CD4-positive, alpha-beta memory T cell (primary cell): ENCODE measurements around the gene NRARP. TPM values are rescaled to one million over a fixed set of nuclear protein-coding genes. Genes with fewer than 3 reads are reported as not detected.

Experiments used
- CTCF ChIA-PET: fragments of 350-600 bp; sonication (Branson Sonifier 250); formaldehyde crosslinking; loops from one replicate; lab custom pipeline; 2021; ENCODE audit warnings: inconsistent platforms; ENCODE audit not compliant: partially characterized antibody; lab: Charles Lee
- POLR2A ChIA-PET: fragments of 350-600 bp; sonication (Branson Sonifier 250); formaldehyde crosslinking; loops from one replicate; lab custom pipeline; 2021; ENCODE audit not compliant: partially characterized antibody; lab: Charles Lee
- DNase-seq, 5 donors: peaks; one replicate each; pipeline versions ENCODE4 v3.0.0 to v3.0.0-alpha.2; 2020 to 2022; ENCODE audit warnings: mixed read lengths in 1 of 5
- H3K27ac ChIP-seq: one replicate; pipeline ENCODE4 v1.7.0; 2013; ENCODE audit warnings: low read depth, low read length
- H3K27me3 ChIP-seq: 2 replicates; pipeline ENCODE4 v1.7.0; 2013; ENCODE audit warnings: mild to moderate bottlenecking, low read length, moderate library complexity; ENCODE audit not compliant: insufficient read depth
- H3K36me3 ChIP-seq: 2 replicates; pipeline ENCODE4 v1.7.0; 2013; ENCODE audit warnings: mild to moderate bottlenecking, low read length, moderate library complexity; ENCODE audit not compliant: insufficient read depth
- H3K4me1 ChIP-seq: 2 replicates; pipeline ENCODE4 v1.7.0; 2013; ENCODE audit warnings: mild to moderate bottlenecking, low read length, moderate library complexity; ENCODE audit not compliant: insufficient read depth
- H3K4me3 ChIP-seq, 2 donors: one replicate each; pipeline ENCODE4 v1.7.0; 2013; ENCODE audit warnings: low read length in 2 of 2, mild to moderate bottlenecking in 1 of 2
- H3K9me3 ChIP-seq, 2 donors: one replicate each; pipeline ENCODE4 v1.7.0; 2013; ENCODE audit warnings: low read length in 2 of 2, control low read depth in 1 of 2; ENCODE audit not compliant: control insufficient read depth in 1 of 2
- H3K27ac Mint-ChIP-seq, 7 donors: one replicate each; pipeline ENCODE4 v1.8.0; 2020 to 2021; ENCODE audit warnings: mixed read lengths in 7 of 7, mild to moderate bottlenecking in 6 of 7, inconsistent platforms in 3 of 7, moderate library complexity in 3 of 7
- H3K27me3 Mint-ChIP-seq, 2 donors: one replicate each; pipeline ENCODE4 v1.8.0; 2020 to 2021; ENCODE audit warnings: mixed read lengths in 2 of 2
- H3K36me3 Mint-ChIP-seq, 2 donors: one replicate each; pipeline ENCODE4 v1.8.0; 2020 to 2021; ENCODE audit warnings: mixed read lengths in 2 of 2, inconsistent platforms in 1 of 2, mild to moderate bottlenecking in 1 of 2
- H3K4me1 Mint-ChIP-seq, 4 donors: one replicate each; pipeline ENCODE4 v1.8.0; 2020 to 2021; ENCODE audit warnings: mixed read lengths in 4 of 4, mild to moderate bottlenecking in 1 of 4
- H3K4me3 Mint-ChIP-seq, 8 donors: one replicate each; pipeline ENCODE4 v1.8.0; 2020 to 2021; ENCODE audit warnings: mixed read lengths in 8 of 8, mild to moderate bottlenecking in 7 of 8, moderate library complexity in 6 of 8, inconsistent platforms in 3 of 8
- H3K9me3 Mint-ChIP-seq, 8 donors: one replicate each; pipeline ENCODE4 v1.8.0; 2020 to 2021; ENCODE audit warnings: mixed read lengths in 8 of 8, mild to moderate bottlenecking in 5 of 8, inconsistent platforms in 3 of 8, moderate library complexity in 1 of 8
- intact Hi-C: fragments of 100-400 bp; cut with micrococcal nuclease; formaldehyde crosslinking; loops from one replicate; pipeline ENCODE4 v1.15.1; 2023
- polyA plus RNA-seq, 2 donors: library from polyadenylated mRNA; unstranded; fragments of 300-500 nt; fragmentation: Illumina TruSeq; gene quantifications; one replicate each; pipeline ENCODE4 v1.2.3, GENCODE V29; 2021
- total RNA-seq, 2 experiments: library from RNA; stranded (reverse); gene quantifications; one replicate each; pipeline ENCODE4 v1.2.3, GENCODE V29; 2021

The NRARP gene
- total and polyA plus RNA-seq, 4 experiments from 2014 or later, result 0.25 to 0.29 TPM; not detected in 2

DNA sequence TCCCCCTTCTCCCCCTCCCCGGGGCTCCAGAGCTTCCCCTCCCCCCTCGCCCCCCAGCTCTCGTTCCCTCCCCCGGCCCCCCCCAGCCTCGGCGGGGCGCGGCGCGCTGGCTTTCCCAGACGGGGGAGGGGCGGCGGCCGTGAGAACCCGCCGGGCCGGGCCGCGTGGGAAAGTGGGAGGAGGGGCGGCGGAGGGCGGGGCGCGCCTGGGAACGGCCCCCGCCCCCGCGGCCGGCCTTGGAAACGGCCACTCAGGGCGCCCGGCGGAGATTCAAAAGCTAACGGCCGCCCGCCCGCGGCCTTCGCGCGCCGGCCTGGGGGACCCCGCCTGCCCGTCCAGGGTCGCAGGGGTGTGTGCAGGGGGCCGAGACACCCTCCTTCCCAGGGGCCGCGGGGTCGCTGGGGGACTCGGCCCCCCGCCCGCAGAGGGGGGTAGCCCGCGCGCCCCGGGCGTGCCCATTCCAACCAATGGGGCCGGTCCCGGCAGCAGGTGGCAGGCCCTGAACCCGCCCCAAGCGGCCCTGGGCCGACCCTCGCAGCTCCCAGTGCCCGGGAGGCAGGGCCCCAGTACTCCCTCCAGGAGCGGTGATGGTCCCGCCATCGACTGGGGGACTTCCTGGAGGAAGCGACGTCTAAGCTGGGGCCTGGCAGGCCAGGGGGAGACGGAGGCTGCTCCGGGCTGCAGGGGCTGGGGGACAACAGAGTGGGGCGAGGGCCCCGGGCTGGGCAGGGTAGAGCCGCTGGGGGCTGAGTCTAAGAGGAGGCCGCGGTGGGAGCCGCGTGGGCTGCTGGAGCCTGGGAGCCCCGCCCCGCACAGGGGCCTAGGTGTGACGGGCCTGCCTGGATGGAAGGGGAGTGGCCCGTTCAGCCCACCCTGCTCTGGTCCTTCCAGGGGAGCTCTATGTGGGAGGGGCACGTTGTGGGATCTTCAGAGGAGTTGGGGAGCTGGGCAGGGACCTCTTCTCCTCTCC lies 14.2 kb upstream of the NRARP start:
- Histone ChIP-seq H3K4me3 (no peak overlapping the region), H3K4me1 (peaks cover 10% of the 10 kb centered on the region), H3K36me3 (no peaks in the 10 kb centered on the region), H3K27me3 (no peaks in the 10 kb centered on the region), H3K9me3 (no peaks in the 10 kb centered on the region), H3K27ac (no peak overlapping the region)
- DNase-seq, result no peak
- Mint-ChIP-seq H3K27ac (no peak overlapping the region), H3K27me3 (peaks cover 0 to 2% of the 10 kb centered on the region in 2 donors), H3K4me3 (no peak overlapping the region), H3K4me1 (peaks cover 0 to 5% (median 4%) of the 10 kb centered on the region in 4 donors), H3K36me3 (no peaks in the 10 kb centered on the region), H3K9me3 (no peaks in the 10 kb centered on the region)
- intact Hi-C loops, result no loop called here
- ChIA-PET CTCF (no interaction called here), POLR2A (interaction anchor here (1.3 kb wide), 1 partner anchor 75 kb away, joined by 3 read pairs; the partner anchor contains the start of gene TUBB4B)

DNA sequence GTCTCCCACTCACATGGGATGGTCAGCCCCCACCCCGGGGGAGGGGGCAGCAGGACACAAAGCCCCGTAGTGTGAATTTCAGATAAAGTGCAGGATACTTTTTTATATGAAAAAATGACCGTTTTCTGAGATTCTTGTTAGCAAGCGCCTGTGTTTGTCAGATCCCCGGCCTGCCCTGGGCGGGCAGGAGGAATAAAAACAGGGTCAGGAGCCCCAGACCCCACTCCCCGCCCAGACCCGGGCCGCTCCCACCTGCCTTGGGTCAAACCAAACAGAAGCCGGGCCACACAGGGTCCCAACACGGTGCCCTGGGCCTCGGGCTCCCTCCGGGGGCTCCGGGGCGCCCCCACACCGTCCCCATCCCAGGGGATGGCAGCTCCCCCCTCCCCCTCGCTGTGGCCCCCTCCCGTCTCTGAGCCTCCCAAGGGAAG lies 13.5 kb upstream of the NRARP start:
- Histone ChIP-seq H3K27me3 (no peaks in the 10 kb centered on the region), H3K27ac (no peak overlapping the region), H3K4me3 (no peak overlapping the region), H3K4me1 (peaks cover 4% of the 10 kb centered on the region), H3K9me3 (no peaks in the 10 kb centered on the region), H3K36me3 (no peaks in the 10 kb centered on the region)
- Mint-ChIP-seq H3K4me3 (no peak overlapping the region), H3K4me1 (peaks cover 0 to 3% (median 2%) of the 10 kb centered on the region in 4 donors), H3K36me3 (no peaks in the 10 kb centered on the region), H3K9me3 (no peaks in the 10 kb centered on the region), H3K27me3 (peaks cover 0 to 2% of the 10 kb centered on the region in 2 donors), H3K27ac (no peak overlapping the region)
- intact Hi-C loops, result no loop called here
- no peak for DNase-seq
- POLR2A ChIA-PET, result interaction anchor here (1.3 kb wide), 1 partner anchor 75 kb away, joined by 3 read pairs; the partner anchor contains the start of gene TUBB4B
- CTCF ChIA-PET, result no interaction called here

GRCh38 chr9:137314561-137315560 lies 12.8 kb upstream of the NRARP start:
- H3K4me3 Mint-ChIP-seq, result no peak overlapping the region
- H3K27me3 Mint-ChIP-seq, result peaks cover 0 to 2% of the 10 kb centered on the region in 2 donors
- DNase-seq, result no peak
- ChIA-PET CTCF (no interaction called here), POLR2A (interaction anchor here (1.3 kb wide), 1 partner anchor 74 kb away, joined by 3 read pairs; the partner anchor contains the start of gene TUBB4B)
- no peak overlapping the region for H3K27ac Mint-ChIP-seq
- Histone ChIP-seq H3K36me3 (no peaks in the 10 kb centered on the region), H3K4me3 (no peak overlapping the region), H3K27me3 (no peaks in the 10 kb centered on the region), H3K4me1 (no peaks in the 10 kb centered on the region), H3K27ac (no peak overlapping the region), H3K9me3 (no peaks in the 10 kb centered on the region)
- intact Hi-C loops, result no loop called here
- H3K36me3 Mint-ChIP-seq, result no peaks in the 10 kb centered on the region
- H3K9me3 Mint-ChIP-seq, result no peaks in the 10 kb centered on the region
- no peaks in the 10 kb centered on the region for H3K4me1 Mint-ChIP-seq

GRCh38 chr9:137313956-137314560 lies 12.0 kb upstream of the NRARP start:
- Histone ChIP-seq H3K27ac (no peak overlapping the region), H3K27me3 (no peaks in the 10 kb centered on the region), H3K4me3 (no peak overlapping the region), H3K36me3 (no peaks in the 10 kb centered on the region), H3K9me3 (no peaks in the 10 kb centered on the region), H3K4me1 (no peaks in the 10 kb centered on the region)
- no peak overlapping the region for H3K27ac Mint-ChIP-seq
- no peaks in the 10 kb centered on the region for H3K9me3 Mint-ChIP-seq
- no peak overlapping the region for H3K4me3 Mint-ChIP-seq
- no peak for DNase-seq
- ChIA-PET CTCF (interaction anchor here (1.4 kb wide), 1 partner anchor 12 kb away, joined by 4 read pairs; the partner anchor contains the start of gene NRARP), POLR2A (no interaction called here)
- intact Hi-C loops, result no loop called here
- H3K36me3 Mint-ChIP-seq, result no peaks in the 10 kb centered on the region
- peaks cover 0 to 2% of the 10 kb centered on the region in 2 donors for H3K27me3 Mint-ChIP-seq
- no peaks in the 10 kb centered on the region for H3K4me1 Mint-ChIP-seq

DNA sequence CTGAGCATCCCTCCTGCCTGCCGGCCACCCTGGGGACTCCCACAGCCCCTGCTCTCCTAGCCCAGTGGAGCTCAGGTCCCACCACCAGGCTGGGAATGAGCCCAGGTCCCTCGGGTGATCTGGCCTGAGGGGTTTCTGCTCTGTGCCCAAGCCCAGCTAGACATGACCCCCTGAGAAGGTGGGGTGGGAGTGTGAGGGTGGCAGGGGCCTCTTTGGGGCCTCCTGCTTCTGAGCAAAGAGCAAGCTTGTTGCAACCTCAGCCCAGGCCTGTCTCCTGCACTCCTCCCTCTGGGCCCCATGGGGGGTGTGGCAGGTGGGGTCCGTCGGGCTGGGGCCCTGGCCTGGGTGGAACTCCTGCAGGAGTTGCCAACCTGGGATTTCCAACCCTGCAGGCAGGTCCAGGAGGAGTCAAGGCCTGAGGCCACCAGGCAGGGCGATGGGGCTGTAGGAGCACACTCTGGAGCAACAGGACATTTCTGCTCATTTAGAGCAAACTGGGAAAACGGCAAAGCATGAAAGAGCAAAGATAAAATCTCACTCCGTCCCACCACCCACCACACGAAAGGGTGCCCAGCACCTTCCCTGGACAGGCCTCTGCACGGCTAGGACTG lies 11.4 kb upstream of the NRARP start:
- intact Hi-C loops, result no loop called here
- H3K36me3 ChIP-seq, result no peaks in the 10 kb centered on the region
- no peak overlapping the region for H3K4me3 ChIP-seq
- ChIA-PET CTCF (interaction anchor here (1.4 kb wide), 1 partner anchor 11 kb away, joined by 4 read pairs; the partner anchor contains the start of gene NRARP), POLR2A (no interaction called here)
- H3K27me3 ChIP-seq, result no peaks in the 10 kb centered on the region
- no peaks in the 10 kb centered on the region for H3K9me3 ChIP-seq
- no peak overlapping the region for H3K4me3 Mint-ChIP-seq
- H3K27me3 Mint-ChIP-seq, result peaks cover 0 to 2% of the 10 kb centered on the region in 2 donors
- no peaks in the 10 kb centered on the region for H3K36me3 Mint-ChIP-seq
- H3K9me3 Mint-ChIP-seq, result no peaks in the 10 kb centered on the region
- no peak for DNase-seq
- H3K4me1 ChIP-seq, result no peaks in the 10 kb centered on the region
- no peaks in the 10 kb centered on the region for H3K4me1 Mint-ChIP-seq
- H3K27ac Mint-ChIP-seq, result no peak overlapping the region
- no peak overlapping the region for H3K27ac ChIP-seq

GRCh38 chr9:137312852-137313325 lies 10.8 kb upstream of the NRARP start:
- H3K27ac Mint-ChIP-seq, result no peak overlapping the region
- no peak for DNase-seq
- Histone ChIP-seq H3K27ac (no peak overlapping the region), H3K27me3 (no peaks in the 10 kb centered on the region), H3K4me1 (no peaks in the 10 kb centered on the region), H3K36me3 (no peaks in the 10 kb centered on the region), H3K9me3 (no peaks in the 10 kb centered on the region), H3K4me3 (no peak overlapping the region)
- no peaks in the 10 kb centered on the region for H3K4me1 Mint-ChIP-seq
- ChIA-PET POLR2A (no interaction called here), CTCF (interaction anchor here (1.4 kb wide), 1 partner anchor 11 kb away, joined by 4 read pairs; the partner anchor contains the start of gene NRARP)
- no peaks in the 10 kb centered on the region for H3K36me3 Mint-ChIP-seq
- H3K4me3 Mint-ChIP-seq, result no peak overlapping the region
- intact Hi-C loops, result no loop called here
- no peaks in the 10 kb centered on the region for H3K9me3 Mint-ChIP-seq
- H3K27me3 Mint-ChIP-seq, result peaks cover 0 to 2% of the 10 kb centered on the region in 2 donors
